ENCODE data around the gene ANGEL1.

ANGEL1 gene

GRCh38 chr14:76741074-76741473, 71.6 kb downstream of the ANGEL1 start:
- DNase-seq (ENCODE audit: low spot score): no peak
- no peak overlapping the region for H3K27ac ChIP-seq
- no peak for TF ChIP-seq CTCF (IDR thresholded peaks at IDR 0.05)
- no peak overlapping the region for H3K4me3 ChIP-seq

All from coronary artery (tissue), 2 donors.